ENCODE data around the gene CNTN4.
"Not testable (repeated sequence)": the region's sequence is repeated elsewhere in the genome, so short reads cannot be mapped to it uniquely, and the experiment has no call there.

CNTN4 gene

GRCh38 chr3:2098398-2099027 lies at the start of gene CNTN4:
Gene CNTN4, plus strand, starts transcription at chr3:2098866.
- peak; percentile 89 for DNase-seq (ENCODE audit: low spot score)

GRCh38 chr3:2061360-2061759 lies 37.3 kb upstream of the CNTN4 start:
- DNase-seq (ENCODE audit: low spot score), result no peak

- no peak for DNase-seq (ENCODE audit: low spot score)
Observed at GRCh38 chr3:2071531-2071930, 27.1 kb upstream of the CNTN4 start.

DNA sequence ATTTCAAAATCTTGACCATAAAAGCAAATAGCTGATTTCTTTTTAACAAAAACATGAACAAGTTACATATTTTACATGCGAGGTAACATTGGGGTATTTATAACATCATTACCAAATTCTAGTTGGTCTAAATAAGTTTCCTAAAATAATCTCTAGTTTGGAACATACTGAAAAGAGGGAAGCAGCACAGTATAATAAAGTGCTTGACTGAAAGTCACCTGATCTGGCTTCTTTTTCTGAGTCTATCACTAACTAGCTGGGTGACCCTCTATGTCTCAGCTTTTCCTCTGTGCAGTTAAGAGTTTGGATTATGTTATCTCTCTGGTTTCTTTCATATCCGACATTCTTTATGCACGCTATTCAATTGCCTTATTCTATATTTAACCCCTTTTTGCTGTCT lies 19.8 kb upstream of the CNTN4 start:
- DNase-seq (ENCODE audit: low spot score), result no peak

DNA sequence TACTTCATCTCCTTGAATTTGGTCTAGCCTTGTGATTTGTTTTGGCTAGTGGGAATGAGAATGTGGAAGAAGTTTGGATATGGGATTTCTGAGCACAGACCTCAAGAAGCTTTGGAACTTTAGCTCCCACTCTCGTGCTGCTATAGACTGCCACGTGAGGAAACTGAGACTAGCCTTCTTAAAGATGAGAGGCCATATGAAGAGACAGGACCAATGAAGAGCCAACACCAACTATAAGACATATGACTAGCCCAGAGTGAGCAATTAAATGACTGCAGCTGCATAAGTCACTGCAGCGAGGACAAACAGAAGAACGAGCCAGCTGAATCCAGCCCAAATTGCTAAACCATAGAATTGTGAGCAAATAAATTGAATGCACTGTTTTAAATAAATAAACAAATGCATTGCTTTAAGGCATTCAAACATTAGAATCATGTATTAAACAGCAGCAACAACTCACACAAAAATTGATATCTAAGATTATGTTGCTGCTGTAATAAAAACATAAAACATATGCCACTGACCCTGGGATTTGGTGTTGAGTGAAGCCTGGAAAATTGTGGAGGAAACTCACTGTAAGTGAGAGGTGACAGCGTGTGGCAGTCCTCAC lies 15.7 kb upstream of the CNTN4 start:
- no peak for DNase-seq (ENCODE audit: low spot score)

DNA sequence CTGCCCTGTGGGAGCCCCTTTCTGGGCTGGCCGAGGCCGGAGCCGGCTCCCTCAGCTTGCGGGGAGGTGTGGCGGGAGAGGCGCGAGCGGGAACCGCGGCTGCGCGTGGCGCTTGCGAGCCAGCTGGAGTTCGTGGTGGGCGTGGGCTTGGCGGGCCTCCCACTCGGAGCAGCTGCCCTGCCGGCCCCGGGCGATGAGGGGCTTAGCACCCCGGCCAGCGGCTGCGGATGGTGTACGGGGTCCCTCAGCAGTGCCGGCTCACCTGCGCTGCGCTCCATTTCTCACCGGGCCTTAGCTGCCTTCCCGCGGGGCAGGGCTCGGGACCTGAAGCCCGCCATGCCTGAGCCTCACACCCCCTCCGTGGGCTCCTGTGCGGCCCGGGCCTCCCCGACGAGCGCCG lies 15.1 kb upstream of the CNTN4 start:
- not testable (repeated sequence) for DNase-seq (ENCODE audit: low spot score)

- DNase-seq (ENCODE audit: low spot score), result no peak
Observed at GRCh38 chr3:2090095-2090911, 8.4 kb upstream of the CNTN4 start.

GRCh38 chr3:2092758-2093157 lies 5.9 kb upstream of the CNTN4 start:
- no peak for DNase-seq (ENCODE audit: low spot score)

GRCh38 chr3:2094941-2095340 lies 3.7 kb upstream of the CNTN4 start:
- no peak for DNase-seq (ENCODE audit: low spot score)

GRCh38 chr3:2096216-2096615 lies 2.5 kb upstream of the CNTN4 start:
- no peak for DNase-seq (ENCODE audit: low spot score)

DNA sequence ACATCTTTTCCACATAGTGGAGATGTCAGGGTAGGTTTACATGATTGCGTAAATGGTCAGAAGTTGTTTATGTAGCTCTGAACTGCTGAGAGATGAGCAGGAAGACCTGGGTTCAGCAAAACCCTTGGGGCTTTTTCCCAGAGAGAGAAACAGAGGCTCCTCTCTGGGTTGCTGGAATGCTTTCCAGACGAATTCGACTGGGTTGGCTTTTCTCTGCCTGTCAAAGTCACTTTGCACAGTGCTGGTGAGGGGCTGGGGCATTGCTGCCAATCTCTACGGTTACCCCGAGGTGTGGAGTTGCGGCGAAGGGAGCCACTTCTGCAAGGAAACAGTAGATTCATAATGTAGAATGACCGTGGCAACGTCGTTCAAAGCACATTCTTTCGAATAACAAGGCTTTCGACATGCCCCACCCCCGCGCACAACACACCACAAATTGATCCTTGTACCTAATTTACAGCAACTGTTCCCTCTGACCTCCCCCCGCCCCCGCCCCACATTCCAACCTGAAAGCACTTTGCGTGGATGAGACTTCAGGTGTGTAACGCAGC lies 950 bp upstream of the CNTN4 start:
- DNase-seq (ENCODE audit: low spot score), result no peak

- peak; percentile 71 for DNase-seq (ENCODE audit: low spot score)
Observed at GRCh38 chr3:2099028-2099671, 484 bp downstream of the CNTN4 start.

GRCh38 chr3:2099779-2100191 lies 1.1 kb downstream of the CNTN4 start:
- peak; percentile 69 for DNase-seq (ENCODE audit: low spot score)

- no peak for DNase-seq (ENCODE audit: low spot score)
Observed at GRCh38 chr3:2106438-2106837, 7.8 kb downstream of the CNTN4 start.

GRCh38 chr3:2110597-2111117 lies 12.0 kb downstream of the CNTN4 start:
- no peak for DNase-seq (ENCODE audit: low spot score)

DNA sequence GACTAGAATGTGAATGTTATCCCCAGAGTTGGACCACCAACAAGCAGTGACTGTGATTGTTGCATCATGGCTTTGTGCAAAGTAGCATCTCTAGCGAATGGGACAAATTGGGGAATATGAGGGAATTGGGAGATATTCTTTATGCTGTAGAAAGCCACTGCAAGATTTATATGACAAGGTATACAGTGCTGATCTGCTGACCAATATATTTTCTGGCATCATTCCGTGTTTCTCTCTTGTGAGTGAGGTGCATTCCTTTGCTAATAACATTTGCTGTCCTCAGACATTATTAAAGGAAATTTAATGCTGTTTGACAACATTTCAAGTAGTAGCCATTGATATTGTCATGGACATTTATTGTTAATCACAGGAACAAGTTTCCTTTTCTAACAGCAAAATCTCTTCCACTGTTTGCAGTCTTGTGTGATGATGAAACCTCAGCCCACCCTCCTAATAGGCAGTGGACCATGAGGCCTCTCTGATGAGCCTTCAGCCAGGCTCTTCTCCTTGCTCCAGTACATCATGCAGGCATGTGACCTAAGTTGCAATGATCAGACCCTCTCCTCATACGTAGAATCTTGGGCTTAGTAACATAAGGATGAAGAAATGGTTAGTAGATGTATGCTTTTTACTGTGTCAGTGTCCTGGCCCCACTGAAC lies 16.1 kb downstream of the CNTN4 start:
- DNase-seq (ENCODE audit: low spot score), result no peak

- DNase-seq (ENCODE audit: low spot score), result no peak
Observed at GRCh38 chr3:2130726-2131125, 32.1 kb downstream of the CNTN4 start.

DNA sequence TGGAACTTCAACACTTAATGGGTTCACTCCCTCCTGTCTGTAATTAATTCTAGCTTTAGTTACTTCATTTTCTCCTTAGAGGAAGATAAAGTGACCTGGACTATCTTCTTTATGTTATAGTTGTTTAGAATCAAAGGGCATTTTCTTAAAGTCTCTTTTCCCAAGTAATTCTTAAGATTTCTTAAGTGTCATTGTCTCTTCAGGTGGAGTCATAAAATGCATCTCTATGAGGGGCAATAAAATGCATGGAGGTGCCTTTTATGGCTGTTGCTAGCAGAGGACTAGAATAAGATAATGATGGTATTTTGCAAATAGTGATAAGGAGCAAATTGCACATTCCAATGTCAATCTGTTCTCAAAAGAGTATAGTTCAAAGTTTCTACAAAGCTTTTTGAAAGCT lies 34.5 kb downstream of the CNTN4 start:
- DNase-seq (ENCODE audit: low spot score), result no peak

- DNase-seq (ENCODE audit: low spot score), result no peak
Observed at GRCh38 chr3:2137651-2138050, 39.0 kb downstream of the CNTN4 start.

DNA sequence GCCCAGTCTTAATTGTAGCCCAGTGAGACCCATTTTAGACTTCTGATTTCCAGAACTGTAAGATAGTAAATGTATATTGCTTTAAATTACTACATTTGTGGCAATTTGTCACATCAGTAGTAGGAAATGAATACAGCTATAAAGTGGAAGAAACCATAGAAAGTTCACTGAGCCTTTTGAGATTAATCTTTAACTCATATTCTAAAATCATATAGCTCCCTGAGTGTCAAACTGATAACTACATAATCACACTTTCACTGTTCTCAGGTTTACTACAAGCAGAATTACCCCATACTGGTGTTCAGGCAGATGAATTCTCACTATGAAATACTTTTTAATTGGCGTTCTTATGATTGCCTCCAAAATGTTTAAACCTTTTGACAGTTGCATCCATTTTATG lies 42.8 kb downstream of the CNTN4 start:
- no peak for DNase-seq (ENCODE audit: low spot score)

DNA sequence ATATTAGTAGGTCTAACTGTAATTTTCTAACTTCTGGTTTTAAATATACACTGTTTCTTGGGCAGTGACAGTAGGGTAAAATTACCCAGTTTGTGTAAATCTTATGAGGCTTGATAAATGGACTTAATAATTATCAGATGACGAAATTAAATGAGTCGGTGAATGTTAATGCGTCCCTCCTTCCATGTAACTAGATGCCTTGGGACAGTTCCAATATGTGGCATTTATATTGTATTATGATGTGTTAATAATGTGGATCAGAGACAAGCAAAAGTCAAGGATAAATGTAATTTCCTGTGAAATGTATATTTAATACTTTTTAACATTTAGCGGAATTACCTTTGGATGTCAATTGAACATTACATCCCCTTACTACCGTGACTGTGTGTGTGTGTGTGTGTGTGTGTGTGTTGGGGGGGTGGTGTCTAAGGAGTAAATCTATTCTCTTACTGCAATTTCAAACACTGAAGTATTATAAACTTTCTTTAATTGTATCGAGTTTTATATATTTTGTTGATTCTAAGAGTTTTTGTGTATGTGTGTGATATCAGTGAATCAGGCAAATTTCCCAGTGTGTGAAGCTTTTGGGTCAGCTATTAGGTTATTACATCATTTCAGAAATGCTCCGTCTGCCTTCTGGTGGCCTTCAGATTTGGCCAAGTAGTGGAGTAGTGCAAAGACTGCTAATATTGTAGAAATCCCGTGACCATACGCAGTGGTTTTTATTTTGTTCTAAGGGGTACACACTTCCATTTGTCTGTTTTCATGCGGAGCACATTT lies 50.1 kb downstream of the CNTN4 start:
- DNase-seq (ENCODE audit: low spot score), result no peak
